ENCODE data around the gene GYG2.
"Not testable (repeated sequence)": the region's sequence is repeated elsewhere in the genome, so short reads cannot be mapped to it uniquely, and the experiment has no call there.

GRCh38 chrX:2799980-2800379 is 28.8 kb upstream of the GYG2 start:
- not testable (repeated sequence) for TF ChIP-seq ZSCAN5A (tag by site-specific recombination; IDR thresholded peaks at IDR 0.05); CTCF (tag by site-specific recombination; IDR thresholded peaks at IDR 0.05); ZNF202 (tag by site-specific recombination; IDR thresholded peaks at IDR 0.05; ENCODE audit: borderline replicate concordance); ZBTB20 (tag by site-specific recombination; IDR thresholded peaks at IDR 0.05); REST (tag by site-specific recombination; IDR thresholded peaks at IDR 0.05); ZNF362 (tag by site-specific recombination; IDR thresholded peaks at IDR 0.05)

All from HEK293 (cell line).